GM23248 (cell line): Measurements from ENCODE around the gene DMTF1. TPM values are rescaled to one million over a fixed set of nuclear protein-coding genes. Genes with fewer than 3 reads are reported as not detected.
"Not testable (repeated sequence)": the region's sequence is repeated elsewhere in the genome, so short reads cannot be mapped to it uniquely, and the experiment has no call there.

Source experiments
- DNase-seq: peaks from one replicate; pipeline ENCODE4 v3.0.0-alpha.2; 2015
- H2AFZ ChIP-seq: fragments of 200-600 bp; sonication (generic); 2 replicates; pipeline ENCODE4 v1.6.1; 2016; ENCODE audit warnings: antibody characterized with exemption
- H3F3A ChIP-seq: fragments of 200-600 bp; sonication (generic); 2 replicates; pipeline ENCODE4 v1.6.1; 2016; ENCODE audit warnings: mild to moderate bottlenecking, antibody characterized with exemption, mixed run types; ENCODE audit not compliant: insufficient read depth
- H3K27ac ChIP-seq: fragments of 200-600 bp; sonication (generic); 2 replicates; pipeline ENCODE4 v1.5.1; 2016; ENCODE audit warnings: mild to moderate bottlenecking
- H3K27me3 ChIP-seq: fragments of 200-600 bp; sonication (generic); replicated peaks from 2 replicates; pipeline ENCODE4 v1.6.1; 2016; ENCODE audit warnings: mild to moderate bottlenecking; ENCODE audit not compliant: insufficient read depth
- H3K36me3 ChIP-seq: fragments of 200-600 bp; sonication (generic); 2 replicates; pipeline ENCODE4 v1.6.1; 2016; ENCODE audit warnings: low read depth, mild to moderate bottlenecking
- H3K4me1 ChIP-seq: fragments of 200-600 bp; sonication (generic); 2 replicates; pipeline ENCODE4 v1.6.1; 2016; ENCODE audit warnings: mild to moderate bottlenecking; ENCODE audit not compliant: insufficient read depth
- H3K4me2 ChIP-seq: fragments of 200-600 bp; sonication (generic); one replicate; pipeline ENCODE4 v1.6.1; 2016; ENCODE audit warnings: mild to moderate bottlenecking; ENCODE audit not compliant: unreplicated experiment
- H3K4me3 ChIP-seq: fragments of 200-600 bp; sonication (generic); 2 replicates; pipeline ENCODE4 v1.5.1; 2016; ENCODE audit warnings: mild to moderate bottlenecking
- H3K79me2 ChIP-seq: fragments of 200-600 bp; sonication (generic); 2 replicates; pipeline ENCODE4 v1.6.1; 2016; ENCODE audit warnings: mild to moderate bottlenecking; ENCODE audit not compliant: insufficient read depth
- H3K9ac ChIP-seq: fragments of 200-600 bp; sonication (generic); 2 replicates; pipeline ENCODE4 v1.6.1; 2016; ENCODE audit warnings: mild to moderate bottlenecking
- H3K9me2 ChIP-seq: fragments of 200-600 bp; sonication (generic); 2 replicates; pipeline ENCODE4 v1.6.1; 2016; ENCODE audit warnings: mixed run types, mild to moderate bottlenecking, moderate library complexity; ENCODE audit not compliant: insufficient read depth
- H3K9me3 ChIP-seq: fragments of 200-600 bp; sonication (generic); one replicate; pipeline ENCODE4 v1.6.1; 2017; ENCODE audit warnings: low read depth
- H4K20me1 ChIP-seq: fragments of 200-600 bp; sonication (generic); 2 replicates; pipeline ENCODE4 v1.6.0; 2016; ENCODE audit not compliant: insufficient read depth
- EZH2 ChIP-seq: fragments of 200-600 bp; sonication (generic); IDR thresholded peaks from 2 replicates; pipeline ENCODE4 v1.6.1; 2018; ENCODE audit warnings: antibody characterized with exemption, mild to moderate bottlenecking; ENCODE audit not compliant: insufficient read depth, poor library complexity, severe bottlenecking
- EZH2phosphoT487 ChIP-seq: fragments of 200-600 bp; sonication (generic); IDR thresholded peaks from 2 replicates; pipeline ENCODE4 v1.6.1; 2018; ENCODE audit warnings: antibody characterized with exemption, moderate library complexity, mild to moderate bottlenecking, low read depth; ENCODE audit not compliant: insufficient read depth
- WGBS, 2 experiments: methylation state at CpG; one replicate each; pipeline ENCODE4 v1.1.6; 2015 to 2017; ENCODE audit warnings: low lambda C conversion rate in 2 of 2, low coverage in 1 of 2; ENCODE audit errors: missing lambda C conversion rate in 2 of 2; 5-methylcytosine and 5-hydroxymethylcytosine counted together
- in situ Hi-C: fragments of 300-500 bp; cut with MboI; formaldehyde crosslinking; loops from 2 replicates; pipeline ENCODE4 v1.15.0; 2020
- polyA plus RNA-seq: library from polyadenylated mRNA; unstranded; fragments of >200 nt; fragmentation: Nextera tagmentation; extraction: Ambion mirVana; gene quantifications from 2 replicates; pipeline ENCODE4 v1.2.1, GENCODE V29; 2016
- total RNA-seq: library from RNA; depleted of rRNA; stranded (reverse); fragments of >200 nt; shearing (Covaris generic); gene quantifications from 2 replicates; pipeline ENCODE4 v1.2.3, GENCODE V29; 2014

The DMTF1 gene
- total and polyA plus RNA-seq, 2 experiments from 2014 or later: 28.4 to 28.6 TPM

GRCh38 chr7:87199700-87200450 lies 47.6 kb downstream of the DMTF1 start:
- H3F3A ChIP-seq: peaks cover 60% of the 10 kb centered on the region
- H3K4me1 ChIP-seq: no peaks in the 10 kb centered on the region
- H3K4me3 ChIP-seq: no peak overlapping the region
- no peak for DNase-seq
- H3K4me2 ChIP-seq: no peak overlapping the region
- H3K27ac ChIP-seq: no peak overlapping the region
- peaks cover 96% of the 10 kb centered on the region for H3K79me2 ChIP-seq
- H3K27me3 ChIP-seq: no peaks in the 10 kb centered on the region
- H3K9me3 ChIP-seq: no peaks in the 10 kb centered on the region
- 91 to 92% methylated on average over 6 of the region's 6 CpGs for WGBS, 2 experiments
- H3K9ac ChIP-seq: no peak overlapping the region
- H4K20me1 ChIP-seq: no peaks in the 10 kb centered on the region
- in situ Hi-C loops: no loop called here
- H3K36me3 ChIP-seq: peaks cover 36% of the 10 kb centered on the region
- no peak overlapping the region for H2AFZ ChIP-seq
- TF ChIP-seq EZH2: no peak
- TF ChIP-seq EZH2phosphoT487: no peak
- no peaks in the 10 kb centered on the region for H3K9me2 ChIP-seq

DNA sequence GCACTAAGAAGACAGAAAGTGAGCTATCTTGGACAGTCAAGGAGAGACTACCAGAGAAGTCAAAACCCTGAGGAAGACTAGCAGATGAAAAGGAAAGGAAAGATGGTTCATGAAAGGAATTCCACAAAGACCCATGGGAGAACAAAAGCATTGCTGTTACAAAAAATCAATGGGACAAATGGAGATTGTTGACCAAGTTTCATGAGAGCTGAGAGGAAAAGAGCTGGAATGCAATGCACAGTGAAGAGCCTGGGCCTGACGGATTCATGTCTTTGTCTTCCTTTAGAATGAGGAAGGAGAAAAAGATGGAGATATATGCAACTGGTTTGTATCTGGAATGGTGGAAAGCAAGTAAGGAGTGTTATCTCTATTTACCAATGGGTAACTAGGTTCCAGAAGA lies 50.0 kb downstream of the DMTF1 start:
- Histone ChIP-seq H3K4me2 (no peak overlapping the region), H3K4me1 (no peaks in the 10 kb centered on the region; the same call in 1 of the 2 replicates), H3K27me3 (no peaks in the 10 kb centered on the region), H4K20me1 (no peaks in the 10 kb centered on the region), H3K9ac (no peak overlapping the region), H3K9me2 (no peaks in the 10 kb centered on the region), H3K36me3 (peaks cover 14% of the 10 kb centered on the region), H3K4me3 (no peak overlapping the region), H2AFZ (no peak overlapping the region), H3K9me3 (no peaks in the 10 kb centered on the region), H3F3A (peaks cover 66% of the 10 kb centered on the region), H3K79me2 (peaks cover 98% of the 10 kb centered on the region), H3K27ac (no peak overlapping the region)
- in situ Hi-C loops: no loop called here
- TF ChIP-seq EZH2: no peak
- no peak for TF ChIP-seq EZH2phosphoT487
- 91 to 100% methylated on average over 1 of the region's 1 CpG for WGBS, 2 experiments
- no peak for DNase-seq

- H3K4me1 ChIP-seq: no peaks in the 10 kb centered on the region; the same call in 1 of the 2 replicates
- H3K27me3 ChIP-seq: no peaks in the 10 kb centered on the region
- no peak overlapping the region for H3K4me2 ChIP-seq
- 100% methylated on average over 2 of the region's 2 CpGs for WGBS, 2 experiments
- H3K36me3 ChIP-seq: peaks cover 10% of the 10 kb centered on the region; the same call in 1 of the 2 replicates
- in situ Hi-C loops: no loop called here
- no peak overlapping the region for H2AFZ ChIP-seq
- H3K9ac ChIP-seq: no peak overlapping the region
- H4K20me1 ChIP-seq: no peaks in the 10 kb centered on the region
- no peaks in the 10 kb centered on the region for H3K9me2 ChIP-seq
- no peak for DNase-seq
- no peak overlapping the region for H3K4me3 ChIP-seq
- TF ChIP-seq EZH2phosphoT487 (no peak), EZH2 (no peak)
- no peak overlapping the region for H3K27ac ChIP-seq
- no peaks in the 10 kb centered on the region for H3K9me3 ChIP-seq
- peaks cover 64% of the 10 kb centered on the region for H3F3A ChIP-seq
- peaks cover 96% of the 10 kb centered on the region for H3K79me2 ChIP-seq
These were observed 50.5 kb downstream of the DMTF1 start for GRCh38 chr7:87202705-87203104.

GRCh38 chr7:87203929-87204328 lies 51.7 kb downstream of the DMTF1 start:
- Histone ChIP-seq H3F3A (peaks cover 51% of the 10 kb centered on the region), H3K79me2 (peaks cover 96% of the 10 kb centered on the region)
- H4K20me1 ChIP-seq, H3K9me3 ChIP-seq, DNase-seq, in situ Hi-C loops, H3K27me3 ChIP-seq, H3K4me2 ChIP-seq, H3K4me1 ChIP-seq, H3K9ac ChIP-seq, H3K36me3 ChIP-seq, H2AFZ ChIP-seq, H3K27ac ChIP-seq, H3K9me2 ChIP-seq, H3K4me3 ChIP-seq: not testable (repeated sequence)
- WGBS, 2 experiments: 74 to 75% methylated on average over 4 of the region's 4 CpGs

DNA sequence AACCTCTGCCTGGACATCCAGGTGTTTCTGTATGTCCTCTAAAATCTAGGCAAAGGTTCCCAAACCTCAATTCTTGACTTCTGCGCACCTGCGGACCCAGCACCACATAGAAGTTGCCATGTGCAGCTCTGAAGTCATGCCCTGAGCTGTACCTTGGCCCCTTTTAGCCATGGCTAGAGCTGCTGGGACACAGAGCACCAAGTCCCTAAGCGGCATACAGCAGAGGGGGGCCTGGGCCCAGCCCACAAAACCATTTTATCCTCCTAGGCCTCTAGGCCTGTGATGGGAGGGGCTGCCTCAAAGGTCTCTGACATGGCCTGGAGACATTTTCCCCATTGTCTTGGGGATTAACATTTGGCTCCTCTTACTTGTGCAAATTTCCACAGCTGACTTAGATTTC lies 52.7 kb downstream of the DMTF1 start:
- Histone ChIP-seq H3K27ac (no peak overlapping the region), H3K4me1 (no peaks in the 10 kb centered on the region; the same call in 1 of the 2 replicates), H3K4me3 (no peak overlapping the region), H3K9me3 (no peaks in the 10 kb centered on the region), H3K4me2 (no peak overlapping the region), H3K79me2 (peaks cover 95% of the 10 kb centered on the region), H3K27me3 (no peaks in the 10 kb centered on the region), H3F3A (peaks cover 46% of the 10 kb centered on the region), H3K9me2 (no peaks in the 10 kb centered on the region), H4K20me1 (no peaks in the 10 kb centered on the region), H3K9ac (no peak overlapping the region), H3K36me3 (no peaks in the 10 kb centered on the region; the same call in 1 of the 2 replicates), H2AFZ (no peak overlapping the region)
- TF ChIP-seq EZH2 (no peak), EZH2phosphoT487 (no peak)
- in situ Hi-C loops: no loop called here
- 67% methylated on average over 3 of the region's 3 CpGs for WGBS, 2 experiments
- DNase-seq: no peak

DNA sequence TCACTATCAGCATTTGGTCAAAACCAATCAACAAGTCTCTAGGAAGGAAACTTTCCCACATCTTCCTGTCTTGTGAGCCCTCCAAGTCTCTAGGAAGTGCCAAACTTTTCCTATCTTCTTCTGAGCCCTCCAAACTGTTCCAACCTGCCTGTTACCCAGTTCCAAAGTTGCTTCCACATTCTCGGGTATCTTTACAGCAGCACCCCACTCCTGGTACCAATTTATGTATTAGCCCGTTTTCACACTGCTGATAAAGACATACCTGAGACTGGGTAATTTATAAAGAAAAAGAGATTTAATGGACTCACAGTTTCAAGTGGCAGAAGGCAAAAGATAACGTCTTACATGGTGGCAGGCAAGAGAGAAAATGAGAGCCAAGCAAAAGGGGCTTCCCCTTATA lies 53.4 kb downstream of the DMTF1 start:
- peaks cover 95% of the 10 kb centered on the region for H3K79me2 ChIP-seq
- H4K20me1 ChIP-seq, DNase-seq, H3K9me2 ChIP-seq, H3K9ac ChIP-seq, in situ Hi-C loops, H3K27ac ChIP-seq, H3K4me1 ChIP-seq, H3K4me2 ChIP-seq, H3K36me3 ChIP-seq, H3K27me3 ChIP-seq, H2AFZ ChIP-seq, H3K9me3 ChIP-seq, H3K4me3 ChIP-seq: not testable (repeated sequence)
- 98 to 99% methylated on average over 3 of the region's 3 CpGs for WGBS, 2 experiments
- peaks cover 41% of the 10 kb centered on the region for H3F3A ChIP-seq
